ENCODE results near the gene HES7. TPM values are rescaled to one million over a fixed set of nuclear protein-coding genes. Genes with fewer than 3 reads are reported as not detected.

Gene HES7
- total RNA-seq, 1 experiment from 2014 or later, result 0.33 TPM

- no peak overlapping the region for H3K4ac ChIP-seq (ENCODE audit: low read depth, low read length)
- no peak for TF ChIP-seq CTCF (conservative IDR thresholded peaks at IDR 0.05)
- H4K20me1 ChIP-seq (ENCODE audit: control insufficient read depth, insufficient read depth, insufficient read length), result no peaks in the 10 kb centered on the region
- H2BK12ac ChIP-seq (ENCODE audit: insufficient read length, low read depth, low read length), result no peak overlapping the region
- no peak for DNase-seq
- no peak overlapping the region for H2AFZ ChIP-seq (ENCODE audit: low read length)
- no peak overlapping the region for H2BK5ac ChIP-seq (ENCODE audit: insufficient read length, low read length)
- H3K27me3 ChIP-seq (ENCODE audit: insufficient read depth, low read length), result peaks cover 3% of the 10 kb centered on the region; the same call in 1 of the 2 replicates
- no peak overlapping the region for H3K4me3 Mint-ChIP-seq
- no peaks in the 10 kb centered on the region for H3K36me3 Mint-ChIP-seq (ENCODE audit: insufficient read depth in 1 of 3, low read depth in 3 of 3)
- H3T11ph ChIP-seq (ENCODE audit: low read length), result no peak overlapping the region
- H3K4me1 Mint-ChIP-seq, result peaks cover 10 to 14% of the 10 kb centered on the region in 2 experiments
- H3K4me1 ChIP-seq (ENCODE audit: insufficient read depth, low read length), result no peaks in the 10 kb centered on the region
- H3K79me1 ChIP-seq (ENCODE audit: insufficient read depth, low read depth, low read length, poor library complexity, severe bottlenecking), result no peaks in the 10 kb centered on the region
- H3K14ac ChIP-seq (ENCODE audit: insufficient read depth, low read length), result no peak overlapping the region
- H3K79me2 ChIP-seq (ENCODE audit: insufficient read depth, low read length), result no peaks in the 10 kb centered on the region
- H4K8ac ChIP-seq (replicated peaks; ENCODE audit: insufficient read length, low read depth, low read length), result no peak overlapping the region
- peaks cover 6% of the 10 kb centered on the region for H3K23me2 ChIP-seq (ENCODE audit: insufficient read length, low read depth, low read length, poor library complexity, severe bottlenecking)
- H3K18ac ChIP-seq (ENCODE audit: insufficient read length, low read depth, low read length), result peak overlapping the region; percentile 50
- H3K9ac ChIP-seq (ENCODE audit: extremely low read depth, insufficient read length, low read length), result no peak overlapping the region
- no peak overlapping the region for H2BK20ac ChIP-seq (ENCODE audit: low read depth, low read length, poor library complexity, severe bottlenecking)
- no peak overlapping the region for H2BK15ac ChIP-seq (ENCODE audit: low read depth, low read length)
- no CpG with 5 or more reads among the region's 5 CpGs for WGBS (ENCODE audit: extremely low coverage, insufficient read length, low lambda C conversion rate)
- H4K5ac ChIP-seq (ENCODE audit: insufficient read length, low read depth, low read length), result no peak overlapping the region
- no peak overlapping the region for H3K56ac ChIP-seq (ENCODE audit: insufficient read length, low read depth, low read length)
- no peaks in the 10 kb centered on the region for H3K9me3 ChIP-seq (ENCODE audit: control insufficient read depth, low read depth, low read length)
- H3K9me3 Mint-ChIP-seq, result no peaks in the 10 kb centered on the region
- no peak overlapping the region for H2BK120ac ChIP-seq (ENCODE audit: low read depth, low read length, poor library complexity, severe bottlenecking)
- no peak overlapping the region for H3K4me2 ChIP-seq (ENCODE audit: insufficient read depth, insufficient read length, low read length)
- H3K27me3 Mint-ChIP-seq (ENCODE audit: low read depth), result peaks cover 54% of the 10 kb centered on the region
- peak overlapping the region in 1 of 3 experiments; percentile 16; a peak in 1 of 7 replicates for H3K27ac Mint-ChIP-seq
- H3K27ac ChIP-seq (ENCODE audit: insufficient read length, low read depth, low read length), result no peak overlapping the region
- no peak overlapping the region for H2AK5ac ChIP-seq (ENCODE audit: insufficient read length, low read length)
- H3K23ac ChIP-seq (ENCODE audit: insufficient read length, low read depth, low read length), result no peak overlapping the region
- H4K91ac ChIP-seq (ENCODE audit: insufficient read length, low read depth, low read length), result no peak overlapping the region
Measured at GRCh38 chr17:8105957-8106398, 17.9 kb downstream of the HES7 start.

Data from H9 (cell line).